Measurements from ENCODE around the gene EHD2.

GRCh38 chr19:47679251-47679900 lies 33.8 kb upstream of the EHD2 start:
- no peak for TF ChIP-seq EZH2 (IDR thresholded peaks at IDR 0.05; ENCODE audit: insufficient read depth, poor library complexity, severe bottlenecking)
- no peak for TF ChIP-seq EZH2phosphoT487 (IDR thresholded peaks at IDR 0.05; ENCODE audit: insufficient read depth, low read depth)
